PC-9 (cell line): ENCODE results near the gene INTS1. TPM values are rescaled to one million over a fixed set of nuclear protein-coding genes. Genes with fewer than 3 reads are reported as not detected.

Experiments used
- BruUV-seq: library from RNA; stranded (reverse); fragments of 400-500 nt; replicated peaks from 2 replicates; lab custom pipeline; 2021; lab: Mats Ljungman, UMichigan
- CTCF ChIA-PET: fragments of 300-600 bp; sonication (Branson Sonifier 250); formaldehyde crosslinking; loops from one replicate; lab custom pipeline; 2022; ENCODE audit warnings: antibody characterized with exemption; lab: Charles Lee
- POLR2A ChIA-PET: fragments of 300-600 bp; sonication (Branson Sonifier 250); formaldehyde crosslinking; loops from one replicate; lab custom pipeline; 2022; ENCODE audit warnings: antibody characterized with exemption; ENCODE audit not compliant: unreplicated experiment; lab: Charles Lee
- DNase-seq, 2 experiments: peaks; one replicate each; pipeline versions ENCODE4 v3.0.0 to v3.0.0-alpha.2; 2015 to 2022; ENCODE audit warnings: mixed read lengths in 1 of 2
- H2AFZ ChIP-seq: fragments of 200-600 bp; sonication (generic); 2 replicates; pipeline ENCODE4 v1.8.1; 2017; ENCODE audit warnings: antibody characterized with exemption
- H3F3A ChIP-seq: fragments of 200-600 bp; sonication (generic); 2 replicates; pipeline ENCODE4 v1.8.1; 2017; ENCODE audit warnings: antibody characterized with exemption, mild to moderate bottlenecking, low read depth; ENCODE audit not compliant: insufficient read depth
- H3K27ac ChIP-seq: fragments of 200-600 bp; sonication (generic); 2 replicates; pipeline ENCODE4 v1.6.1; 2016; ENCODE audit warnings: mixed run types
- H3K27me3 ChIP-seq: fragments of 200-600 bp; sonication (generic); 2 replicates; pipeline ENCODE4 v1.6.1; 2016; ENCODE audit warnings: low read depth, mixed run types; ENCODE audit not compliant: insufficient read depth
- H3K36me3 ChIP-seq: fragments of 200-600 bp; sonication (generic); 2 replicates; pipeline ENCODE4 v1.6.1; 2016; ENCODE audit warnings: low read depth, mixed run types
- H3K4me1 ChIP-seq: fragments of 200-600 bp; sonication (generic); replicated peaks from 2 replicates; pipeline ENCODE4 v1.6.1; 2016; ENCODE audit warnings: mixed run types; ENCODE audit not compliant: insufficient read depth
- H3K4me2 ChIP-seq: fragments of 200-600 bp; sonication (generic); 2 replicates; pipeline ENCODE4 v1.6.1; 2017; ENCODE audit warnings: mixed run types
- H3K4me3 ChIP-seq: fragments of 200-600 bp; sonication (generic); 2 replicates; pipeline ENCODE4 v1.6.1; 2016; ENCODE audit warnings: mixed run types
- H3K79me2 ChIP-seq: fragments of 200-600 bp; sonication (generic); 2 replicates; pipeline ENCODE4 v1.6.1; 2017; ENCODE audit warnings: low read depth, mixed run types
- H3K9me2 ChIP-seq: fragments of 200-600 bp; sonication (generic); 2 replicates; pipeline ENCODE4 v1.8.1; 2017; ENCODE audit warnings: mild to moderate bottlenecking; ENCODE audit not compliant: insufficient read depth
- H3K9me3 ChIP-seq: fragments of 200-600 bp; sonication (generic); 2 replicates; pipeline ENCODE4 v1.8.1; 2016; ENCODE audit warnings: low read depth; ENCODE audit not compliant: insufficient read depth
- H4K20me1 ChIP-seq: fragments of 200-600 bp; sonication (generic); 2 replicates; pipeline ENCODE4 v1.8.1; 2017; ENCODE audit not compliant: insufficient read depth
- EZH2 ChIP-seq: fragments of 200-600 bp; sonication (generic); IDR thresholded peaks from 2 replicates; pipeline ENCODE4 v1.8.0; 2017; ENCODE audit warnings: antibody characterized with exemption, low read depth
- intact Hi-C: fragments of 100-400 bp; cut with micrococcal nuclease; formaldehyde crosslinking; loops from one replicate; pipeline ENCODE4 v1.10.0; 2022; ENCODE audit not compliant: unreplicated experiment
- total RNA-seq: library from RNA; stranded (reverse); gene quantifications from 2 replicates; pipeline ENCODE4 v1.2.3, GENCODE V29; 2021
- TF ChIP-seq, protein P1 (sequence below): fragments of 200-600 bp; sonication (generic); conservative IDR thresholded peaks from 2 replicates; pipeline ENCODE4 v1.6.1; 2017; ENCODE audit warnings: mixed run types, antibody characterized with exemption, mild to moderate bottlenecking, moderate library complexity

The INTS1 gene
- total RNA-seq, 1 experiment from 2014 or later = 124 TPM

DNA sequence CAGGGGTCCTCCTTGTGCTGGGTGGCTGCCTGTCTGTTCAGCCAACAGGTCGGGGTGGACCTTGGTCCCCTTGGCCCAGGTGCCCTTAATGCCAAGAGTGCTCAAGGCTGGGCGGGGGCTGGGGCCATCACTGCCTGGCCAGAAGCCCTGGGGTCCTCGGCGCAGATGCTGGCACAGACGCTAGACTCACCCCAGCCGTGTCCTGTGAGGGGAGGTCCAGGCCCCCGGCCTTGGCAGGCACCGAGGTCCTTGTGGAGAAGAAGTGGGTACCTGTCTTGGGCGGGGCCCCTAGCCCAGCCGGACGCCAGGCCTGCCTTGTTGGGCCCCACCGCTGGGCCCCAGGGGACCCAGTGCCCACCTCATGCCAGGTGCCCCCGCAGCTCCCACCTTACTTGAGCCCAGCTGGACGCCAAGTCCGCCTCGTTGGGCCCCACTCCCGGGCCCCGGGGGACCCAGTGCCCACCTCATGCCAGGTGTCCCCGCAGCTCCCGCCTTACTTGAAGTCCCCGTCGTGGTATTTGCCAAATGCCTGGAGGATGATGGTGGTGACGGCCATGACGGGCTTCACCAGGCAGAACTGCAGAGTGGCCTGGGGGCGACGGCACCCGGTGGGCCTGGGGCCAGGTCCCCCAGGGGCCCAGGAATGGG is 45.3 kb upstream of the INTS1 start:
- TF ChIP-seq, protein P1, sequence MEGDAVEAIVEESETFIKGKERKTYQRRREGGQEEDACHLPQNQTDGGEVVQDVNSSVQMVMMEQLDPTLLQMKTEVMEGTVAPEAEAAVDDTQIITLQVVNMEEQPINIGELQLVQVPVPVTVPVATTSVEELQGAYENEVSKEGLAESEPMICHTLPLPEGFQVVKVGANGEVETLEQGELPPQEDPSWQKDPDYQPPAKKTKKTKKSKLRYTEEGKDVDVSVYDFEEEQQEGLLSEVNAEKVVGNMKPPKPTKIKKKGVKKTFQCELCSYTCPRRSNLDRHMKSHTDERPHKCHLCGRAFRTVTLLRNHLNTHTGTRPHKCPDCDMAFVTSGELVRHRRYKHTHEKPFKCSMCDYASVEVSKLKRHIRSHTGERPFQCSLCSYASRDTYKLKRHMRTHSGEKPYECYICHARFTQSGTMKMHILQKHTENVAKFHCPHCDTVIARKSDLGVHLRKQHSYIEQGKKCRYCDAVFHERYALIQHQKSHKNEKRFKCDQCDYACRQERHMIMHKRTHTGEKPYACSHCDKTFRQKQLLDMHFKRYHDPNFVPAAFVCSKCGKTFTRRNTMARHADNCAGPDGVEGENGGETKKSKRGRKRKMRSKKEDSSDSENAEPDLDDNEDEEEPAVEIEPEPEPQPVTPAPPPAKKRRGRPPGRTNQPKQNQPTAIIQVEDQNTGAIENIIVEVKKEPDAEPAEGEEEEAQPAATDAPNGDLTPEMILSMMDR = no peak
- no peak for TF ChIP-seq EZH2
- Histone ChIP-seq H4K20me1 (peaks cover 16% of the 10 kb centered on the region), H3K79me2 (peaks cover 9% of the 10 kb centered on the region), H3K4me2 (no peak overlapping the region), H3K27me3 (no peaks in the 10 kb centered on the region), H3K27ac (no peak overlapping the region), H3K9me3 (no peaks in the 10 kb centered on the region), H3K9me2 (no peaks in the 10 kb centered on the region), H2AFZ (no peak overlapping the region), H3K4me1 (peaks cover 4% of the 10 kb centered on the region), H3F3A (peaks cover 8% of the 10 kb centered on the region; the same call in 1 of the 2 replicates), H3K36me3 (no peaks in the 10 kb centered on the region; the same call in 1 of the 2 replicates), H3K4me3 (no peak overlapping the region)
- ChIA-PET POLR2A (no interaction called here), CTCF (no interaction called here)
- no TSS peak for BruUV-seq
- DNase-seq = no peak
- intact Hi-C loops = no loop called here

DNA sequence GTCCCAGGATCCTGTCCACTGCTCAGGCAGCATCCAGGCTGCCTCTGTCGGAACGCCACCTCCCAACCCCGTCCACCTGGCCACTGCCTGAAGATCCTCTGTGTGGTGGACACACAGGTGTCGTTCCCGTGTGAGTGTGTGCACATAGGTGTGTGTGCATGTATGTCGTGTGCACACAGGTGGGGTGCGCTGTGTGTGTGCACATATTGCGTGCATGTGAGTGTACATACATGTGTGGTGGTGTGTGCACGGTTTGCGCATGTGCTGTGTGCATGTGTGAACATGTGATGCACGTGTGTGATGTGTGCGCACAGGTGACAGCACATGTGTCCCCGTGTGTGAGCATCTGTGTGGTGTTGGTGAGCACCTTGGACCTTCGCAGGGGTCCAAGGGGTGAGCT is 44.8 kb upstream of the INTS1 start:
- no peak overlapping the region for H3K4me2 ChIP-seq
- peaks cover 17% of the 10 kb centered on the region; the same call in 1 of the 2 replicates for H4K20me1 ChIP-seq
- no peaks in the 10 kb centered on the region for H3K9me2 ChIP-seq
- no TSS peak for BruUV-seq
- no peaks in the 10 kb centered on the region for H3K27me3 ChIP-seq
- no peak for DNase-seq
- POLR2A ChIA-PET = no interaction called here
- H3F3A ChIP-seq = peaks cover 12% of the 10 kb centered on the region; the same call in 1 of the 2 replicates
- H3K27ac ChIP-seq = no peak overlapping the region
- H2AFZ ChIP-seq = no peak overlapping the region
- peaks cover 4% of the 10 kb centered on the region; the same call in 1 of the 2 replicates for H3K79me2 ChIP-seq
- TF ChIP-seq, protein P1 = no peak
- no peak for TF ChIP-seq EZH2
- H3K4me3 ChIP-seq = no peak overlapping the region
- H3K36me3 ChIP-seq = no peaks in the 10 kb centered on the region; the same call in 1 of the 2 replicates
- H3K4me1 ChIP-seq = no peaks in the 10 kb centered on the region
- CTCF ChIA-PET = interaction anchor here (0.6 kb wide), 1 partner anchor 75 kb away, joined by 3 read pairs; no protein-coding TSS in a partner anchor
- H3K9me3 ChIP-seq = no peaks in the 10 kb centered on the region
- intact Hi-C loops = no loop called here

DNA sequence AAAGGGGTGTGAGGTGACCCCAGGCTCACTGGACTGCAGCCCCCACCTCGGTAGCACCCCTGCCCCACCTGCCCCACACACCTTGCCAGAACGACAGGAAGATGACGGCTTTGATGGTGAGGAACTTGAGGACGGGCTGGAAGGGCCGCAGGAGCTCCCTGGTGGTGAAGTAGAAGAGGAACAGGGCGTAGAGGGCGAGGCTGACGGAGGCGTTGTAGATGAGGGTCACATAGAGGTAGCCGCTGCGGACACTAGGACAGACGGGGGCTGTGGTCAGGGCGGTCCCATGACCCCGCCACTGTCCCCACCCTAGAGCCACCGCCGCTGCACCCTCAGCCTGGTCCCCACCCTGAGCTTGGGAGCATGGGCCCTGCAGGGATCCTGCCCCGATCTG is 44.2 kb upstream of the INTS1 start:
- Histone ChIP-seq H3K36me3 (no peaks in the 10 kb centered on the region; the same call in 1 of the 2 replicates), H3K9me3 (no peaks in the 10 kb centered on the region), H3K79me2 (no peaks in the 10 kb centered on the region), H3K27me3 (no peaks in the 10 kb centered on the region), H3K9me2 (no peaks in the 10 kb centered on the region), H4K20me1 (peaks cover 21% of the 10 kb centered on the region; the same call in 1 of the 2 replicates), H3K27ac (no peak overlapping the region), H3K4me3 (no peak overlapping the region), H3K4me1 (no peaks in the 10 kb centered on the region), H3K4me2 (no peak overlapping the region), H2AFZ (no peak overlapping the region), H3F3A (peaks cover 17% of the 10 kb centered on the region; the same call in 1 of the 2 replicates)
- no peak for DNase-seq
- TF ChIP-seq, protein P1 = peak; percentile 22; the same call in 1 of the 2 replicates
- no peak for TF ChIP-seq EZH2
- CTCF ChIA-PET = interaction anchor here (0.6 kb wide), 1 partner anchor 74 kb away, joined by 3 read pairs; no protein-coding TSS in a partner anchor
- intact Hi-C loops = no loop called here
- POLR2A ChIA-PET = no interaction called here
- BruUV-seq = no TSS peak
